Keratinocyte (primary cell): Measurements from ENCODE around the gene CNNM1. TPM values are rescaled to one million over a fixed set of nuclear protein-coding genes. Genes with fewer than 3 reads are reported as not detected.
A peak's percentile ranks its signal among the peaks of the same experiment; 100 is the strongest.

ENCODE experiments used
- DNase-seq: peaks from one replicate; pipeline ENCODE4 v3.0.0-alpha.2; 2011; ENCODE audit warnings: low read depth, missing footprints, low spot score
- FAIRE-seq: peaks from 2 replicates; lab custom pipeline; 2011; peaks lifted over from hg19 to GRCh38; lab: Jason Lieb, UNC
- H2AFZ ChIP-seq: 2 replicates; pipeline ENCODE4 v1.6.0; 2012; ENCODE audit warnings: low read length, control low read depth, inconsistent platforms; ENCODE audit not compliant: control insufficient read depth
- H3K27ac ChIP-seq: 2 replicates; pipeline ENCODE4 v1.5.1; 2011; ENCODE audit warnings: low read length; ENCODE audit not compliant: control insufficient read depth, insufficient read depth
- H3K27me3 ChIP-seq: 3 replicates; pipeline ENCODE4 v1.6.0; 2011; ENCODE audit warnings: low read length; ENCODE audit not compliant: control insufficient read depth, insufficient read depth; ENCODE audit errors: extremely low read depth
- H3K36me3 ChIP-seq, 2 experiments: 2 replicates in 1 of 2; 3 replicates in 1 of 2; pipeline ENCODE4 v1.5.1; 2011; ENCODE audit warnings: low read length in 2 of 2, mild to moderate bottlenecking in 1 of 2; ENCODE audit not compliant: control insufficient read depth in 2 of 2, insufficient read depth in 2 of 2; ENCODE audit errors: extremely low read depth in 1 of 2
- H3K4me1 ChIP-seq: 3 replicates; pipeline ENCODE4 v1.5.1; 2011; ENCODE audit warnings: low read length; ENCODE audit not compliant: control insufficient read depth, insufficient read depth; ENCODE audit errors: extremely low read depth
- H3K4me2 ChIP-seq: 3 replicates; pipeline ENCODE4 v1.6.0; 2011; ENCODE audit warnings: low read depth, low read length; ENCODE audit not compliant: control insufficient read depth, insufficient read depth; ENCODE audit errors: extremely low read depth
- H3K4me3 ChIP-seq, 3 experiments: fragments of 200-600 bp in 1 of 3; sonication (generic) in 1 of 3; 2 replicates in 2 of 3; 3 replicates in 1 of 3; pipeline ENCODE4 v1.5.1; 2011 to 2016; ENCODE audit warnings: low read length in 3 of 3, mild to moderate bottlenecking in 3 of 3, control low read depth in 2 of 3, inconsistent platforms in 1 of 3, low read depth in 1 of 3, mixed read lengths in 1 of 3, mixed run types in 1 of 3, moderate library complexity in 1 of 3; ENCODE audit not compliant: control insufficient read depth in 2 of 3, insufficient read depth in 2 of 3; ENCODE audit errors: extremely low read depth in 1 of 3
- H3K79me2 ChIP-seq: 2 replicates; pipeline ENCODE4 v1.6.0; 2012; ENCODE audit warnings: low read length; ENCODE audit not compliant: control insufficient read depth, insufficient read depth
- H3K9ac ChIP-seq: 3 replicates; pipeline ENCODE4 v1.6.0; 2011; ENCODE audit warnings: low read length; ENCODE audit not compliant: control insufficient read depth, insufficient read depth; ENCODE audit errors: extremely low read depth
- H3K9me1 ChIP-seq: 3 replicates; pipeline ENCODE4 v1.6.0; 2011; ENCODE audit warnings: low read length; ENCODE audit not compliant: control insufficient read depth, insufficient read depth; ENCODE audit errors: extremely low read depth
- H3K9me3 ChIP-seq: 2 replicates; pipeline ENCODE4 v1.5.1; 2012; ENCODE audit warnings: low read depth, low read length; ENCODE audit not compliant: control insufficient read depth
- H4K20me1 ChIP-seq: 3 replicates; pipeline ENCODE4 v1.6.0; 2011; ENCODE audit warnings: low read length; ENCODE audit not compliant: control insufficient read depth, insufficient read depth; ENCODE audit errors: extremely low read depth
- EZH2 ChIP-seq: IDR thresholded peaks from one replicate; pipeline ENCODE4 v1.6.1; 2012; ENCODE audit warnings: inconsistent platforms, mild to moderate bottlenecking, low read length, moderate library complexity
- dilution Hi-C: fragments of 300-500 bp; cut with MboI; formaldehyde crosslinking; loops from one replicate; pipeline ENCODE4 v1.7.0; 2020; ENCODE audit warnings: low sequenced_read_pairs; ENCODE audit not compliant: extremely low pct_ligation_motif_present
- polyA plus RNA-seq, 5 experiments: library from polyadenylated mRNA; depleted of rRNA in 3 of 5; stranded (reverse) in 3 of 5; stranded (forward) in 1 of 5; unstranded in 1 of 5; fragments of >200 nt; gene quantifications; 1 replicate in 1 of 5; 2 replicates in 3 of 5; 3 replicates in 1 of 5; pipeline versions ENCODE4 v1.2.1 to v1.2.3, GENCODE V29; 2011 to 2012; ENCODE audit warnings: missing spikeins in 2 of 5, low read depth in 1 of 5, low replicate concordance in 1 of 5
- TF ChIP-seq, protein P1 (sequence below), 3 experiments: IDR thresholded peaks in 1 of 3; conservative IDR thresholded peaks in 1 of 3; optimal IDR thresholded peaks in 1 of 3; 2 replicates in 2 of 3; 3 replicates in 1 of 3; pipeline versions ENCODE3 to v1.5.1; 2011; ENCODE audit warnings: low read length in 3 of 3, mild to moderate bottlenecking in 3 of 3, moderate library complexity in 2 of 3, control low read depth in 1 of 3, inconsistent platforms in 1 of 3; ENCODE audit not compliant: insufficient read depth in 2 of 3; ENCODE audit errors: extremely low read depth in 1 of 3

CNNM1 gene
- polyA plus RNA-seq, 1 donor (not counting 4 experiments of a cell fraction or from before 2014, with no cell fraction given) = 0.83 TPM

- H3K4me1 ChIP-seq = peaks cover 58% of the 10 kb centered on the region
- no peaks in the 10 kb centered on the region for H3K9me3 ChIP-seq
- peaks cover 2% of the 10 kb centered on the region for H3K9me1 ChIP-seq
- H3K4me3 ChIP-seq = peak overlapping the region in 1 of 3 experiments; percentile 30
- TF ChIP-seq, protein P1, sequence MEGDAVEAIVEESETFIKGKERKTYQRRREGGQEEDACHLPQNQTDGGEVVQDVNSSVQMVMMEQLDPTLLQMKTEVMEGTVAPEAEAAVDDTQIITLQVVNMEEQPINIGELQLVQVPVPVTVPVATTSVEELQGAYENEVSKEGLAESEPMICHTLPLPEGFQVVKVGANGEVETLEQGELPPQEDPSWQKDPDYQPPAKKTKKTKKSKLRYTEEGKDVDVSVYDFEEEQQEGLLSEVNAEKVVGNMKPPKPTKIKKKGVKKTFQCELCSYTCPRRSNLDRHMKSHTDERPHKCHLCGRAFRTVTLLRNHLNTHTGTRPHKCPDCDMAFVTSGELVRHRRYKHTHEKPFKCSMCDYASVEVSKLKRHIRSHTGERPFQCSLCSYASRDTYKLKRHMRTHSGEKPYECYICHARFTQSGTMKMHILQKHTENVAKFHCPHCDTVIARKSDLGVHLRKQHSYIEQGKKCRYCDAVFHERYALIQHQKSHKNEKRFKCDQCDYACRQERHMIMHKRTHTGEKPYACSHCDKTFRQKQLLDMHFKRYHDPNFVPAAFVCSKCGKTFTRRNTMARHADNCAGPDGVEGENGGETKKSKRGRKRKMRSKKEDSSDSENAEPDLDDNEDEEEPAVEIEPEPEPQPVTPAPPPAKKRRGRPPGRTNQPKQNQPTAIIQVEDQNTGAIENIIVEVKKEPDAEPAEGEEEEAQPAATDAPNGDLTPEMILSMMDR (optimal IDR thresholded peaks at IDR 0.05 in 1 of 3, IDR thresholded peaks at IDR 0.05 in 1 of 3, conservative IDR thresholded peaks at IDR 0.05 in 1 of 3; ENCODE audit: extremely low read depth in 1 of 3, insufficient read depth in 2 of 3, low read length in 3 of 3) = no peak
- no peak for TF ChIP-seq EZH2
- FAIRE-seq (no peak), DNase-seq (no peak)
- peaks cover 3% of the 10 kb centered on the region for H4K20me1 ChIP-seq
- H3K4me2 ChIP-seq = peak overlapping the region; percentile 61
- H2AFZ ChIP-seq = no peak overlapping the region
- H3K27ac ChIP-seq = peak overlapping the region; percentile 58
- no peaks in the 10 kb centered on the region for H3K79me2 ChIP-seq
- peaks cover 7 to 8% of the 10 kb centered on the region in 2 experiments for H3K36me3 ChIP-seq
- peak overlapping the region; percentile 9 for H3K9ac ChIP-seq
- H3K27me3 ChIP-seq = no peaks in the 10 kb centered on the region
- dilution Hi-C loops = no loop called here
Measured at GRCh38 chr10:99396471-99396870, 67.3 kb downstream of the CNNM1 start.

DNA sequence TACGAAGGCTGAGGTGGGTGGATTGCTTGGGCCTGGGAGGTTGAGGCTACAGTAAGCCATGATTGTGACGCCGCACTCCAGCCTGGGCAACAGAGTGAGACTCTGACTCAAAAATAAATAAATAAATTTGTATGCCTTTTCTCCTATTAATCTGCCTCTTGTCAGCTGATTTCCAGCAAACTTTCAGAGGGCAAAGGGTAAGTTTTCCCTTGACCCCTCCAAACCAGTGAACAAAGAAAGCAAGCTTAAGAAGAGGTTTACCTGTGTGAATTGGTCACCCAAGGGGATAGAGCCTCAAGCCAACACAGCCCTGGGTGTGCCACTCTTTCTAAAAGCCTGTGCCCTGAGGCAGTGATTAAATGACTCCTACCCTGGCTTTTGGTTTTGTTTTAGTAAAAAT, 70.5 kb downstream of the CNNM1 start:
- TF ChIP-seq, protein P1 (optimal IDR thresholded peaks at IDR 0.05 in 1 of 3, IDR thresholded peaks at IDR 0.05 in 1 of 3, conservative IDR thresholded peaks at IDR 0.05 in 1 of 3; ENCODE audit: extremely low read depth in 1 of 3, insufficient read depth in 2 of 3, low read length in 3 of 3) = no peak
- TF ChIP-seq EZH2 = no peak
- no peak overlapping the region for H3K27ac ChIP-seq
- no peaks in the 10 kb centered on the region for H3K9me3 ChIP-seq
- H2AFZ ChIP-seq = no peak overlapping the region
- H3K79me2 ChIP-seq = no peaks in the 10 kb centered on the region
- DNase-seq = no peak
- H3K9ac ChIP-seq = no peak overlapping the region
- no peak for FAIRE-seq
- H3K9me1 ChIP-seq = peaks cover 3% of the 10 kb centered on the region
- no peak overlapping the region for H3K4me3 ChIP-seq
- no peaks in the 10 kb centered on the region for H3K27me3 ChIP-seq
- H3K36me3 ChIP-seq = peaks cover 21 to 25% of the 10 kb centered on the region in 2 experiments
- peaks cover 1% of the 10 kb centered on the region for H4K20me1 ChIP-seq
- H3K4me2 ChIP-seq = no peak overlapping the region
- peaks cover 32% of the 10 kb centered on the region for H3K4me1 ChIP-seq
- dilution Hi-C loops = no loop called here
